Stimulated activated naive CD8-positive, alpha-beta T cell treated with anti-CD3 and anti-CD28 coated beads, Interleukin-15, amount 100 ng/mL, for 72 hours (primary cell): ENCODE measurements around the gene MTHFD1.
"Not testable (repeated sequence)": the region's sequence is repeated elsewhere in the genome, so short reads cannot be mapped to it uniquely, and the experiment has no call there.

Source experiments
- ATAC-seq: fragments of 150-1000 bp; cut with Tn5 transposase; 2 replicates; pipeline ENCODE4 v1.10.0; 2021; ENCODE audit warnings: mild to moderate bottlenecking, moderate library complexity
- DNase-seq, 2 donors: peaks; one replicate each; pipeline ENCODE4 v3.0.0; 2021 to 2022
- H3K27ac Mint-ChIP-seq, 2 donors: one replicate each; pipeline ENCODE4 v1.8.0; 2022; ENCODE audit warnings: mild to moderate bottlenecking in 2 of 2, mixed read lengths in 2 of 2, moderate library complexity in 2 of 2
- H3K27me3 Mint-ChIP-seq: one replicate; pipeline ENCODE4 v1.8.0; 2022; ENCODE audit warnings: mixed read lengths
- H3K4me1 Mint-ChIP-seq: one replicate; pipeline ENCODE4 v1.8.0; 2022; ENCODE audit warnings: mild to moderate bottlenecking, mixed read lengths
- H3K4me3 Mint-ChIP-seq, 2 donors: one replicate each; pipeline ENCODE4 v1.8.0; 2022; ENCODE audit warnings: mild to moderate bottlenecking in 2 of 2, mixed read lengths in 2 of 2, moderate library complexity in 1 of 2
- H3K9me3 Mint-ChIP-seq, 2 donors: one replicate each; pipeline ENCODE4 v1.8.0; 2022; ENCODE audit warnings: mixed read lengths in 2 of 2

The MTHFD1 gene

DNA sequence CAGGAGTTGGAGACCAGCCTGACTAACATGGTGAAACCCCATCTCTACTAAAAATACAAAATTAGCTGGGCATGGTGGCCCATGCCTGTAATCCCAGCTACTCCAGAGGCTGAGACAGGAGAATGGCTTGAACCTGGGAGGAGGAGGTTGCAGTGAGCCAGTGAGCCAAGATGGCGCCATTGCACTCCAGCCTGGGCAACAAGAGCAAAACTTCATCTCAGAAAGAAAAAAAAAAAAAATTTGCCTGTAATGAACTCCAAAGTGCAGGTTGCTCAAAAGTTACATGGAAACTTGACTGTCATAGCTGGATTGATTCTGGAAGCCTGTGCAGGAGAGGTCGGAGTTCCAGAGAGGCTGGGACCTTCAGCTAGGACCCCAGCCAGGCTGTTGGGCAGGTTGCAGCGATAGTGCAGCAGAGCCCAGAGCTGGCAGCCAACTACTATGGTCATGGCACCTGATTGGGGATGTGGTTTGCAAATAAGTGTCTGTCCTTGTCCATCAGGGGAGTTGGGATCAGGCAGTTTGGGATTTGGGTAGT is 5.1 kb downstream of the MTHFD1 start:
- not testable (repeated sequence) for H3K4me3 Mint-ChIP-seq, H3K27me3 Mint-ChIP-seq, H3K27ac Mint-ChIP-seq, DNase-seq, H3K9me3 Mint-ChIP-seq, ATAC-seq
- peaks cover 51% of the 10 kb centered on the region for H3K4me1 Mint-ChIP-seq

DNA sequence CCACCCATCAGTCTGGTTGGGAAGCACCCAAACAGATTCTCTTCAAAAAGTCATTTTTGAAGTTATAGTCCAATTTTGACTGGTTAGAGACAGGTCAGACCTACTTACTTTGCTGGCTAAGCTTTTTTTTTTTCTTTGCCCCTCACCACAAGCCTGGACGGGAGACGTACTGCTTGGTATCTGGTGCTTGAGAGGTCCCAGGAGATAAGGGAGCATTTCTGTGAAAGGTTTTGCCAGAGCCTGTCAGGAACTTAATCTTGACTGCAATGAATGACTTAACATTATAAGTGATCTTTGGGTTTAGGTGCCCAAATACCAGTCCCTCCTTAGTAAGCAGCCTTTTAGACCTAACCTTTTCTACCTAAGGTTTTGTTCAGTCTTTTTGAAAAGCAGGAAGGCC is 6.3 kb downstream of the MTHFD1 start:
- DNase-seq (no peak), ATAC-seq (no peak)
- no peaks in the 10 kb centered on the region for H3K9me3 Mint-ChIP-seq
- H3K4me1 Mint-ChIP-seq, result peaks cover 51% of the 10 kb centered on the region
- no peaks in the 10 kb centered on the region for H3K27me3 Mint-ChIP-seq
- H3K4me3 Mint-ChIP-seq, result no peak overlapping the region
- no peak overlapping the region for H3K27ac Mint-ChIP-seq

DNA sequence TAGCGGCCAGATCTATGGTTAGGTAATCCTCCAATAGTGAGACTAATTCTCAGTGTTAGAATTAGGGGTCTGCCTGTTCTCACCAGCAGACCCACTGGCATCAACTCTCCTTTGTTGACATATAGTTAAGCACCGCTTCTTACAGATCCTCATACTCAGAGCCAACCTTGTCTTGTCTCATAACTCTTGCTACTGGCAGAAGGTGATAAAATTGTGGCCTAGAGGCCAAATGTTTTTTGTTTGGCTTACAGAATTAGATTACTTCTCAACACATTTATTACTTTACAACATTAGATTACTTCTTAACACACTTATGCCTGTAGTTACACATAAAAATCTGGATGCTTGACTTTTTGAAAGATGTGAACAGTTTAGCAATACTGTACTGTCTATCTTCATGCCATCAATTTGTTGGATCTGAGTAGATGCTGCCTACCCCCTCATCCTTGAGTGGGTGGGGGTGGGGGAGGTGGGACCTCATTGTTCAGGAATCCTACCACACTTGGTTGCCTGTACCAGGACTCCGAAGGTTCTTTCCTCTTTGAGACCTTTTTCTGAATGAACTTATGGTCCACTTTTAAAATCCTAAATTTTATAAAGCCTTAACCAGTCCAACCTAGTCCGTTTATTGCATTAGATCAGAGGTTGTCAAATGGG is 7.0 kb downstream of the MTHFD1 start:
- Mint-ChIP-seq H3K27me3 (no peaks in the 10 kb centered on the region), H3K27ac (no peak overlapping the region), H3K4me1 (peaks cover 51% of the 10 kb centered on the region), H3K9me3 (no peaks in the 10 kb centered on the region), H3K4me3 (no peak overlapping the region)
- ATAC-seq, result no peak
- no peak for DNase-seq

DNA sequence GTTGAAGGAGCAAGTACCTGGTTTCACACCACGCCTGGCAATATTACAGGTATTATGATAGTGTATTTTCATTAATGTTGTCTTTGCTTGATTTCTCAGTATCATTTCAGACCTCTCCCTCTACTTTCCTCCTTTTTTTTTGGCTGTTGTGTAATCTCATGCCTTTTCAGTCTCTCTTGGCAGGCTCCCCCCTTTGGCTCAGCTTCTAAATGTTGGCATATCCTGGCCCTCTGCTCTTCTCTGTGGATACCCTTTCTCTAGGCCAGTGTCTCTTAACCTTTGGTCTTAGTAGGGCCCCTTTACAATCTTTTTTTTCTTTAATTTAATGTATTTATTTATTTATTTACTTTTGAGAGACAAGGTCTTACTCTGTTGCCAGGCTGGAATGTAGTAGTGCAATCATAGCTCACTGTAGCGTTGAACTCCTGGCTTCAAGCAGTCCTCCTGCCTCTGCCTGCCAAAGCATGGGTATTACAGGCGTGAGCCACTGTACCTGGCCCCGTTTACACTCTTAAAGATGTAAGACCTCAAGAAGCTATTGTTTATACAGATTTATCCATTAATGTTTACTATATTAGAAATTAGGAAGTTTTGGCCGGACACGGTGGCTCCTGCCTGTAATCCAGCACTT is 12.8 kb downstream of the MTHFD1 start:
- H3K9me3 Mint-ChIP-seq, result no peaks in the 10 kb centered on the region
- ATAC-seq (no peak), DNase-seq (no peak)
- H3K4me3 Mint-ChIP-seq, result no peak overlapping the region
- no peaks in the 10 kb centered on the region for H3K27me3 Mint-ChIP-seq
- H3K27ac Mint-ChIP-seq, result no peak overlapping the region
- H3K4me1 Mint-ChIP-seq, result no peaks in the 10 kb centered on the region

DNA sequence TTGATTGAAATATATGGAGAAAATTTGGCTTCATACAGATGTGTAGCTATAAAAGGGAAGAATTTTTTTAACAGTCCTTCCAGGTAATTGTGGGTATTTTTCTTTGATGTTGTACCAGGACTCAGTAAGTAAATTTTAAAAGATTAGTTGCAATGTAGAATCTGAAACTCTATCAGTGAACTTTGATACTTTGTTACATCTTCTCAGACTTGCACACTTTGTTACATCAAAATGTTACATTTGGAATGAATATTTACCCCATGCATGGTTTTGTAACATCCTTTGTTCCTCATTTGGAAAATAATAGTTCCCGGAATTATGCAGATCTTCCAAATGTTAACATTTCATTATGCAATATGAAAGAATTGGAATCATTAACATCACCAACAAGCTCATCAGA is 13.8 kb downstream of the MTHFD1 start:
- no peak for ATAC-seq
- Mint-ChIP-seq H3K9me3 (no peaks in the 10 kb centered on the region), H3K27me3 (no peaks in the 10 kb centered on the region), H3K4me1 (no peaks in the 10 kb centered on the region), H3K27ac (no peak overlapping the region), H3K4me3 (no peak overlapping the region)
- DNase-seq, result no peak

DNA sequence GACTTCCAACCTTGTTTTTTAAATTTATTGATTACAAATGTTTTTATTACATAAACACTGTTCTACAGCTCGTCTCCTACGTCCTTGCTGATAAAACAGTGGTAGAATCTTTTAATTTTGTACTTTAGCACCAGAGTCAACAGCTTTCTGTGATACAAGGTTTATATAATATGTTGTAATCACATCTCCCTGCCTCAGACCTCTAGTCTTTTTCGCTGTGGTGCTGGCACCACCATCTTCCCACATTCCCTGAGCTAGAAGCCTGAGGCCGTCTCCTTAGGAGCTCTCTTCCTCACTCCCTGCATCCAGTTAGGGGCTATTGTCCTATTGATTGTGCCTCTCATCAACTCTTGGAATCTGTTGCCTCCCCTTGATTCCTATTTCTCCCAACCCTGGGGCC is 17.1 kb downstream of the MTHFD1 start:
- no peak overlapping the region for H3K27ac Mint-ChIP-seq
- peaks cover 18% of the 10 kb centered on the region for H3K4me1 Mint-ChIP-seq

DNA sequence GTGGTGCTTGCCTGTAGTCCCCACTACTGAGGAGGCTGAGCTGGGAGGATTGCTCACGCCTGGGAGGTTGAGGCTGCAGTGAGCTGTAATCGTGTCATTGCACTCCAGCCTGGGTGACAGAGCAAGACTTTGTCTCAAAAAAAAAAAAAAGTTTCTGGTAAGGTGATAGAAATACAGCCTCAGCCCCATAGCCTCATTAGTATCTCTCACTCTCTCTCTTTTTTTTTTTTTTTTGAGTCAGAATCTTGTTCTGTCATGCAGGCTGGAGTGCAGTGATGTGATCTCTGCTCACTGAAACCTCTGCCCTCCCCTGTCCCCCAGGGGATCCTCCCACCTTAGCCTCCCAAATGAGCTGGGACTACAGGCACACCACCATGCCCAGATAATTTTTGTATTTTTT is 19.2 kb downstream of the MTHFD1 start:
- DNase-seq (no peak), ATAC-seq (no peak)
- Mint-ChIP-seq H3K4me1 (peaks cover 38% of the 10 kb centered on the region), H3K4me3 (no peak overlapping the region), H3K27ac (peak overlapping the region in 1 of 2 donors; percentile 12), H3K9me3 (no peaks in the 10 kb centered on the region), H3K27me3 (no peaks in the 10 kb centered on the region)

More for the DNA sequence above, 17.1 kb downstream of the MTHFD1 start:
- no peak for DNase-seq
- Mint-ChIP-seq H3K27me3 (no peaks in the 10 kb centered on the region), H3K9me3 (no peaks in the 10 kb centered on the region), H3K4me3 (no peak overlapping the region)
- no peak for ATAC-seq

DNA sequence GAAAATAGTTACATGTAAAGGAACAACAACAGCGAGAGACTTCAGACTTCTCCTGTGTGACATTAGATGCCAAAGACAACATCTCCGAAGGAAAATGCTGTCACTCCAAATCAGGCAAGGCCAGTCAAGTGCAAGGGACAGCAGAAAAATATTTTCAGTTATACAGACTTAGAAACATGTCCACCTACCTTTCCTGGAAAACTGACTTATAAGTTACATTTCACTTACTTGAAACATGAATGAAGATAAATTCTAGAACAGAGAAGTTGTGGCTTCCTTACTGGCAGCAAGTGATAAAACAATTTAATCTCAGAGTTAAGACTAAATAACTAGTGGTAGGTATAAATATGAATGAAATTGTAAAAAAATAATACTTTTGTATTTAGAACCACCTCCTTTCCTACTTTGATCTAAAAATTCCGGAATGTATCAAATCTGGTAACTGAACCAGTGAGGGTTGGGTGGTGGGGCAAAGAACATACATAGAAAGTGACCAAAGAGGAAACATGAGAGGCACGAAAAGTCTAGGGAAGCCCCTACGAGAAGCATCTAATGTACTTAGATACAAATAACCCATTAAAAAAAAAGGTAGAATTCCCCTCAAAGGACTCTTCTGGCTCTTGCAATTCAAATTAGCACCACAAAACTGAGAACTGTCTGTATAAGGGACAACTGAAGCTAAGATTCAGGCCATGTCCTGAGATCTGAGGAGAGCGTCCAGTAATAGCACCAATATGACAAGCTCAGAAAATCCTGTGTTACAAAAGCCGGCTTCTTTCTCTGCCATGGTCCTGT is 21.2 kb downstream of the MTHFD1 start:
- H3K9me3 Mint-ChIP-seq, result no peaks in the 10 kb centered on the region
- peak overlapping the region; percentile 7 to 10 for H3K27ac Mint-ChIP-seq
- H3K4me1 Mint-ChIP-seq, result peaks cover 39% of the 10 kb centered on the region
- DNase-seq (no peak), ATAC-seq (no peak)
- no peaks in the 10 kb centered on the region for H3K27me3 Mint-ChIP-seq
- H3K4me3 Mint-ChIP-seq, result no peak overlapping the region

DNA sequence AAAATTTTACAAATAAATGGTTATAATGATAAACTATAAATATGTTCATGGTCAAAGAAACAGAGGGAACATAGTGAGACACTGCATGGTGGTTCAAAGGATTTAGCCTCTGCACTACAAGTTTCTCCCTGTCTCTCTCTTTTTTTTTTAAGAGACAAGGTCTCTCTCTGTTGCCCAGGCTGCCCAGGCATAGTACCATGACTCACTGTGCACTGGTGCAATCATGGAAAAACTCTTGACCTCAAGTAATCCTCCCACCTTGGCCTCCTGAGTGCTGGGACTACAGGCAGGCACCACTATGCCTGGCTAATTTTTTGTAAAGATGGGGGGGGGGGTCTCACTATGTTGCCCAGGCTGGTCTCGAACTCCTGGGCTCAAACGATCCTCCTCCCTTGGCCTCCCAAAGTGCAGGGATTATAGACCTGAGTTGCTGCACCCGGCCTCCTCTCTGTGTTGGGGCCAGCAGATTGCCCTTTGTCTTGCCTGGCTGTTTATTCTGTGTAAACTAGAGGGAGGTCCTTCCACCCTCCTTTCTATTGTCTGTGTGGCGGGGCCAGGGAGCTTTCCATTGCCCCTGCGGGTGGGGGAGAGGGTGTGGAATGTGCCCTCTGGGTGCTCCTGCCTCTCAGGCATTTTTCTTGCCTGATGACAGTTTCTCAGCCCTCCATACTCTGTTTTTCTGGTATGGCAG is 22.1 kb downstream of the MTHFD1 start:
- Mint-ChIP-seq H3K4me1 (peaks cover 42% of the 10 kb centered on the region), H3K27me3 (no peaks in the 10 kb centered on the region), H3K4me3 (no peak overlapping the region), H3K27ac (peak overlapping the region; percentile 67 to 72), H3K9me3 (no peaks in the 10 kb centered on the region)
- DNase-seq (no peak), ATAC-seq (no peak)

DNA sequence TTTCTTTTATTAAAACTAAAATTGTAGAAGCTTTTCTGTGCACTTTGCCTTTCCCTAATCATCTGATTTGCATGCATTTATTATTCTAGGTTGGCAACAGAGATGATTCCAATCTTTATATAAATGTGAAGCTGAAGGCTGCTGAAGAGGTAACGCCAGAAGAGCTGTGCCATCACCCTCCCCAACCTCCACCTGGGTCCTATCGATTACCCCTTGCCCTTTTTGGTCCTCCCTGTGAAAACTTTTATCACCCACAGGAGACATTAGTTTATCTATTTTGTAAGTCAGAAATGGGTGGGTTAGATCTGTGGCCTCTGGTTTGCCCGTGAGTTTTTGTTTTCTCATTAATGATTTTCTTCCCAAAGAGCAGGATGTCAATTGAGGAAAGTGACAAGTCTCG is 22.8 kb downstream of the MTHFD1 start:
- no peak overlapping the region for H3K4me3 Mint-ChIP-seq
- no peak for ATAC-seq
- no peak overlapping the region for H3K27ac Mint-ChIP-seq

DNA sequence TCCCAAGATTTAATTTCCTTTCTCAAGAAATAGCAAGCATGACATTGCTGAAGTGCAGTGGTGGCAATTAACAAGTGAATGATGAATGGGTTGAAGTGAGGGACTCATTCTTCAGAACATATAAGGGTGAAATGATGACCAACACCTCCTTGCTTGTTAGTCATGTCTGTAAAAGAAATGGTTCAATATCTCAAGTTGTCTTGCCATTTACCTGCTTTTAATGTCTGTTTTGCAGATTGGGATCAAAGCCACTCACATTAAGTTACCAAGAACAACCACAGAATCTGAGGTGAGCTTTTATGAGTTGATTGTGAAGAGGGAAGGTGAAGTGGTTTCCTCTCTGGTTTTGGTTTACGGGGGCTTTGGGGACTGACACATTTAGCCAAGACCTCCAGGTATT is 24.1 kb downstream of the MTHFD1 start:
- H3K4me1 Mint-ChIP-seq, result peaks cover 53% of the 10 kb centered on the region
- H3K4me3 Mint-ChIP-seq, result no peak overlapping the region
- no peaks in the 10 kb centered on the region for H3K9me3 Mint-ChIP-seq
- H3K27me3 Mint-ChIP-seq, result no peaks in the 10 kb centered on the region
- DNase-seq (no peak), ATAC-seq (no peak)
- H3K27ac Mint-ChIP-seq, result peak overlapping the region in 1 of 2 donors; percentile 80

More for the DNA sequence above, 22.8 kb downstream of the MTHFD1 start:
- H3K9me3 Mint-ChIP-seq, result no peaks in the 10 kb centered on the region
- peaks cover 50% of the 10 kb centered on the region for H3K4me1 Mint-ChIP-seq
- no peaks in the 10 kb centered on the region for H3K27me3 Mint-ChIP-seq
- no peak for DNase-seq

DNA sequence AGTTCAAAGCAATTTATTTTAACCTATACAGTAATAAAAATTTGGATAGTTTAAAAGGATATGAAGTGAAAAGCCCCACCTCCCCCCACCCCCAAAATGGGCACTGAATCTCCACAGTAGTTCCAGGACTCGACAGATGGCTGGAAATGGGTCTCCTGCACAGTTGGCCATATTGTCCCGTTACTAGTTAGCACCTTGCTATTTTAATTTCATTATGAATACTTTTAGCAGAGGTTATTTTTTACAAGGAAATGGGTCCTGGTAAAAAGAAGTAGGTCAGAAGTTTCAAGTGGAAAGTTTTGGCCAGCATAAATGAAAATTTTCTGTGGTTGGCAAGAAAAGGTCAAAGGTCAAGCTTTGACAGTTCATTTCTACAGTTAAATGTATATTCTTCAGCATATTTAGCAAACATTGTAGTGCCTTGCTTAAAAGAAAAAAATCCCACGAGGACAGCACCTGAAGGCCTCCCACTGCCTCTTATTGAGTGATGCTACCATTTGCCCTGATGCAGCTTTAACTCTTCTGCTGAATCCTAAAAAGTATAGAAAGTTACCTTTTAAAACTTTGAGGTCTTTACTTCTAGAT is 28.3 kb downstream of the MTHFD1 start:
- no peaks in the 10 kb centered on the region for H3K9me3 Mint-ChIP-seq
- H3K4me1 Mint-ChIP-seq, result peaks cover 24% of the 10 kb centered on the region
- ATAC-seq (no peak), DNase-seq (no peak)
- no peak overlapping the region for H3K4me3 Mint-ChIP-seq
- no peaks in the 10 kb centered on the region for H3K27me3 Mint-ChIP-seq
- no peak overlapping the region for H3K27ac Mint-ChIP-seq

DNA sequence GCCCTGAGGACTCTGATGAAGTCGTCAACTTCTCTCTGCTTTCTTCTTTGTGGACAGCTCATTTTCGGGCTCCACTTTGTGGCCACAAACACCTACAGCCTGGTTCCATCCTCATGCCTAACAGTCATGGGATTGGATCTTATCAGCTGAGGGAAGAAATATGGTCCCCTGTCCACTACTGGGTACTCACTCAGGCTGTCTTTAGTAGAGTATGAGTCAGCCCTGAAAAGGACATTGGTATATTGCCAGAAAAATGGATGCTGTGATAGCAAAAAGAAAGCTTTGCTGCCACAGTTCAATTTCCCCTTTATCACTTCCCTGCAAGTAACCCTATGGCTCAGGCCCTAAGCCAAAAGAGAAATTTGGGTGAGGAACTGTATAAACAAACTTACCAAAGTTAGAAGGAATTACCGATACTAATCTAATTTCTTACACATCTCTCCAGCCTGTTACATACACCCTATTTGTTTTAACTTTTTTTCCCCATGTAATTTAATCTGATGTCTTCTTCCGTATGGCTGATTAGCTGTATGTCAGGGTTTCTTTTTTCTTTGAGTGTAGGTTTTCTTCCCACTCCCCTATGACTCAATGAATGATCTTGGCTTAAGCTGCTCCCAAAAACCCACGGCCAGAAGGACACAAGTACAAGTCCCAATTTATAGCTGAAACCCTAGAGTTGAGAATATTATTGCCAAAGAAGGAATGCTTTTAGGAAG is 29.1 kb downstream of the MTHFD1 start:
- no peak overlapping the region for H3K4me3 Mint-ChIP-seq
- peaks cover 16% of the 10 kb centered on the region for H3K4me1 Mint-ChIP-seq
- peak overlapping the region in 1 of 2 donors; percentile 55 for H3K27ac Mint-ChIP-seq
- no peak for DNase-seq
- no peaks in the 10 kb centered on the region for H3K9me3 Mint-ChIP-seq
- ATAC-seq, result no peak
- H3K27me3 Mint-ChIP-seq, result no peaks in the 10 kb centered on the region

DNA sequence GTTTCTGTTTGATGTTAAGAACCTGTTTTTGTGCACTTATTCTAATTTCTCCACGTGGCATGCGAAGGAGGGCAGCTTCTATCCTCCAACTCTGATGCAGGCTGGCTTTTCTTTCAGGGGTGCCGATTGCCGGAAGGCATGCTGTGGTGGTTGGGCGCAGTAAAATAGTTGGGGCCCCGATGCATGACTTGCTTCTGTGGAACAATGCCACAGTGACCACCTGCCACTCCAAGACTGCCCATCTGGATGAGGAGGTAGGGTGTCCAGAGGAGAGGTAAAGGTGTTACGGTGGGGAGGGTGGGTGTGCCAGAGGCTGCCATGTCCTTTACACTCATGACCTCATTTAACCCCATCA is 29.6 kb downstream of the MTHFD1 start:
- Mint-ChIP-seq H3K4me1 (peaks cover 14% of the 10 kb centered on the region), H3K27me3 (no peaks in the 10 kb centered on the region), H3K27ac (no peak overlapping the region), H3K4me3 (no peak overlapping the region), H3K9me3 (no peaks in the 10 kb centered on the region)
- ATAC-seq, result no peak
- DNase-seq, result no peak

DNA sequence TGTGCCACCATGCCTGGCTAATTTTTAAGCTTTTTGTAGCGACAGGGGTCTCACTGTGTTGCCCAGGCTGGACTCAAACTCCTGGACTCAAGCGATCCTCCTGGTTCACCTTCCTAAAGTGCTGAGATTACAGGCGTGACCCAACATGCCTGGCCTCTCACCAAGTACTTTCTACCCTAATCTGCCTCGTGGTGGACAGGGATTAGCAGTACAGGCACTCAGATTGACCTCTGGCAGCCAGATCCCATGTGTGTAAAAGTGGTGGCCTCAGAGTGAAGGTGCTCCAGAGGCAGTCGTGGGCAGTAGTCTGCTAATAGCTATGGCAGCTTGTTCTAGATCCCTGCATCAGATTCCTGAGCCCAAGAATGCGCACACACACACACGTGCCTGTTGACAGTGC is 30.9 kb downstream of the MTHFD1 start:
- Mint-ChIP-seq H3K27me3 (no peaks in the 10 kb centered on the region), H3K4me1 (peaks cover 14% of the 10 kb centered on the region), H3K9me3 (no peaks in the 10 kb centered on the region), H3K4me3 (no peak overlapping the region), H3K27ac (no peak overlapping the region)
- ATAC-seq (no peak), DNase-seq (no peak)
